D721Med (cell line): ENCODE measurements around the gene MAN1A1.

ENCODE experiments used
- DNase-seq: peaks from one replicate; pipeline ENCODE4 v3.0.0; 2011; ENCODE audit warnings: low spot score; ENCODE audit not compliant: insufficient read length
- FAIRE-seq: peaks from 2 replicates; lab custom pipeline; 2011; peaks lifted over from hg19 to GRCh38; lab: Jason Lieb, UNC
- TF ChIP-seq, protein P1 (sequence below): IDR thresholded peaks from 2 replicates; pipeline ENCODE4 v1.5.1; 2012; ENCODE audit warnings: mild to moderate bottlenecking, control low read depth; ENCODE audit not compliant: insufficient read depth; ENCODE audit errors: missing control alignments

The MAN1A1 gene

DNA sequence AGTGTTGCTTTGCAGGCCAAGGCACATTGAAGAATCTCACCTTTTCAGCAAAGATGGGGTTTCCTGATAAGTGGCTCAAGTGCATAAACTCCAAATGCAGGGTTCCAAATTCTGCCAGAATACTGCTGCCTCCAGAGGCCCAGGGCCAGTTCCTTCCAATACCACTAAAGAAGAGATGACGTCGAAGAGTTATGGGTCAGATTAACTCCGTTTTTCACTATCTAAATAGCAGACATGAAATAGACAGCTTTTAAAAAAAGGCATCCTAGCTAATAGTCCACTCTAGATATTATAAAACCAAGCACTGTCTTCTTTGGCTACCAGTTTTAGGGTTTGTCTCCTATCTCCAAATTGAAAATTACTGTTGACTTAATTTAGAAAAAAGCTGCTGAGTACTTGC is 144.8 kb downstream of the MAN1A1 start:
- TF ChIP-seq, protein P1, sequence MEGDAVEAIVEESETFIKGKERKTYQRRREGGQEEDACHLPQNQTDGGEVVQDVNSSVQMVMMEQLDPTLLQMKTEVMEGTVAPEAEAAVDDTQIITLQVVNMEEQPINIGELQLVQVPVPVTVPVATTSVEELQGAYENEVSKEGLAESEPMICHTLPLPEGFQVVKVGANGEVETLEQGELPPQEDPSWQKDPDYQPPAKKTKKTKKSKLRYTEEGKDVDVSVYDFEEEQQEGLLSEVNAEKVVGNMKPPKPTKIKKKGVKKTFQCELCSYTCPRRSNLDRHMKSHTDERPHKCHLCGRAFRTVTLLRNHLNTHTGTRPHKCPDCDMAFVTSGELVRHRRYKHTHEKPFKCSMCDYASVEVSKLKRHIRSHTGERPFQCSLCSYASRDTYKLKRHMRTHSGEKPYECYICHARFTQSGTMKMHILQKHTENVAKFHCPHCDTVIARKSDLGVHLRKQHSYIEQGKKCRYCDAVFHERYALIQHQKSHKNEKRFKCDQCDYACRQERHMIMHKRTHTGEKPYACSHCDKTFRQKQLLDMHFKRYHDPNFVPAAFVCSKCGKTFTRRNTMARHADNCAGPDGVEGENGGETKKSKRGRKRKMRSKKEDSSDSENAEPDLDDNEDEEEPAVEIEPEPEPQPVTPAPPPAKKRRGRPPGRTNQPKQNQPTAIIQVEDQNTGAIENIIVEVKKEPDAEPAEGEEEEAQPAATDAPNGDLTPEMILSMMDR, result no peak
- FAIRE-seq (no peak), DNase-seq (no peak)

DNA sequence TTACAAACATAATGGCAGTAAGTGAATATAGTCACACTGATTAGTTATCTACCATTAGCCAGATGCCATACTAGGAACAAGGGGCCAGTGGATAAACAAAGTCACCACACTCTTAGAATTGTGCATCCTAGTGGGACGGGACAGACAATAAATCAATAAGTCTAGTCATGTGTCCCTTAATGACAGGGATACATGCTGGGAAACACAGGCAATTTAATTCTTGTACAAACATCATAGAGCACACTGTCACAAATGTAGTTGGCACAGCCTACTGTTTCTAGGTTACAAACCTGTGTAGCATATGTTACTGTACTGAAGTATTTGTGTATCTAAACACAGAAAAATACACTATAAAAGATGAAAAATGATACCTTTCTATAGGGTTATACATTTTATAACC is 148.1 kb downstream of the MAN1A1 start:
- FAIRE-seq, result no peak
- TF ChIP-seq, protein P1, result no peak
- DNase-seq, result no peak

DNA sequence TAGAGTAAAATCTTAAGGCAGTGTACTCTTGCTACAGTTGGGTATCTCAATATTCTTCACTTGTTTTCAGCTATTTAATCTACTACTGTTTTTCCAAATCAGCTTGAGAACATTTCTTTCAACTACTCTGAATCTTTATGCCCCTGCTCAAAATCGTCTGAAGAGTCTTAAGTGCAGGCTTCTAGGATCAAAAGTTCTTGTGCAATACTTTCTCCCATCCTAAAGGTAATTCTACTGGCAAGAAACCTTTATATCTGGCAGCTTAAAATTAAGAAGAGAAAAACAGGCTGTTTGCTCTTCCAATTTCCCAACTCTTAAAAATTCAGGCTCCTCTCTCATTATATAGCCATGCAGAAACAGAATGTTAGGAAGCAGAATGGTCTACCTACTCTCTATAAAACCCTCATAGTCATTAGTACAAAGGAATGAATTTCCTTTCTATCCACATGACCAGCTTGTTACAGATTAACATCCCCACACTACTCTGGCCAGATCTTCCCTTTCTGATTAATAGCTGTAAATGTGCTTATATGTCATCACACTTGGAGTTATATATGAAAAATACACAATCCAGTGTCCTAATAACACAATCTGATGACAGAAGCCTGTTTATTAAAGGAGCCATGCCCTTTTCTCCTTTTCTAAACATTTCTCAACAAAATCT is 148.9 kb downstream of the MAN1A1 start:
- FAIRE-seq (no peak), DNase-seq (no peak)
- TF ChIP-seq, protein P1, result no peak

DNA sequence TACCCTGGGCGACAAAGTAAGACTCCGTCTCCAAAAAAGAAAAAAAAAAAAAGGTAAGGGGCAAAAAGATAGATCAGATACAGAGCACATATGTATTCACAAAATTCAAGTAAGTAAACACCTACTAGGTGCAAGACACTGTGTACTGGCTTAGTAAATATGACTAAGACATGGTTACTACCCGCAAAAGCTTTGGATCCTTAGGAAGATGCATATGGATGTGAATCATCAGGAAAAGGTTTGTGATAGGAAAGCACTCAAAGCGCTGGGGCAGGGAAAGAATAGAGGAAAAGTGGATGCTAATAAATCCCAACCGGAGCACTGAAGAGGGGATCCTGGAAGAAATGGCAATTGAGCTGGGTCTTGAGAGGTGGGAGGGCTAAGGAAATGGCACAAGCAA is 152.3 kb downstream of the MAN1A1 start:
- DNase-seq, result no peak
- TF ChIP-seq, protein P1, result no peak
- FAIRE-seq, result no peak

DNA sequence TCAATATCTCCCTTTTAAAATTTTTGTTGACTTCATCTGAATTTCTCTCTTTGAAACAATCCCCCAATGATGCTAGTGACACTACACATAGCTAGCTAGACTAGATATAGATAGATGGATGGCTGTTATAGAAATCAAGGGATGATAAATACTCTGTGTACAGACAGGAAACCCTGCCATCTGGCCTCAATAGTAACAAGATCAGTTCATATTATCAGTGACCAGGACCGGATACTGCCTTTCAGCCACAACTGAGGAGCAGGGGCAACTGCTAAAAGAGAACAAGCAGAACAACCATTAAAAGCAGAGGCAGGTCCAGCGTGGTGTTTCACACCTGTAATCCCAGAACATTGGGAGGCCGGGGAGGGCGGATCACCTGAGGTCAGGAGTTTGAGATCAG is 152.8 kb downstream of the MAN1A1 start:
- FAIRE-seq (no peak), DNase-seq (no peak)
- TF ChIP-seq, protein P1, result no peak

DNA sequence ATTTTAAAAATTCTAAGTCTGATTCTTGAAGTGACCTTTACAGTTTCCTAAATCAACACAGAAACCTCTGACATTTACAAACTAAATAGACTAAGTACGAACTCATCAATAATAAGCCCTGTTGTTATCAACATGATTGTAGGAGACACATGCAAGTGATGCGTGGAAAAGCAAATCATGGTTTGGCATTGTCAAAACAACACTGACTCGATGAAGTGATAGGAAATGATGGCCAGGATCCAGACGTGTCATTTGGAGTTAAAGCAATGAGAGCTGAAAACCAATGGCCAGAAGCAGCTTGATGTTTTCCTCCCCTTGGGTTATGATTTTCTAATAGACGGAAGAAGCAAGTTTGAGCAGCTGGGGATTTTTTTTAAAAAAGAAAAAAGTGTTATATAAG is 153.7 kb downstream of the MAN1A1 start:
- DNase-seq, result no peak
- TF ChIP-seq, protein P1, result no peak
- no peak for FAIRE-seq

DNA sequence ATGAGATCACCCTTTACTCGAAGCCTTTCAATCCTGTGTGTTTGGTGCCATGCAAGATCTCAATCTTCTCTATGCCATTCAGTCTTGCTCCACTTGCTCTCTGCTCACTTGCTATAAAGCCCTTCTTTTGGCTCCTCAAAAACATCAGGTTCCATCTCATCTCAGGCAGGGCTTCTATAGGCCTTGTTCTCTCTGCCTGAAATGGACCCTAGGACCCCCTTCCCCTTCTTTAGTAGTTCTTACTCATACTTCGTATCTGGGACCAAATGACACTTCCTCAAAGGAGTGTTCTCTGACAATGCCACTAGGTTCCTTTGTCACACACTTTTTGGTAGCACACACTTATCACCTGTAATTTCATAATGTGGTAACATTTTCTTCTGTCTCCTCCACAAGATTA is 154.4 kb downstream of the MAN1A1 start:
- FAIRE-seq (no peak), DNase-seq (no peak)
- TF ChIP-seq, protein P1, result no peak
